ENCODE data around the gene SYT6.

The SYT6 gene, protein sequence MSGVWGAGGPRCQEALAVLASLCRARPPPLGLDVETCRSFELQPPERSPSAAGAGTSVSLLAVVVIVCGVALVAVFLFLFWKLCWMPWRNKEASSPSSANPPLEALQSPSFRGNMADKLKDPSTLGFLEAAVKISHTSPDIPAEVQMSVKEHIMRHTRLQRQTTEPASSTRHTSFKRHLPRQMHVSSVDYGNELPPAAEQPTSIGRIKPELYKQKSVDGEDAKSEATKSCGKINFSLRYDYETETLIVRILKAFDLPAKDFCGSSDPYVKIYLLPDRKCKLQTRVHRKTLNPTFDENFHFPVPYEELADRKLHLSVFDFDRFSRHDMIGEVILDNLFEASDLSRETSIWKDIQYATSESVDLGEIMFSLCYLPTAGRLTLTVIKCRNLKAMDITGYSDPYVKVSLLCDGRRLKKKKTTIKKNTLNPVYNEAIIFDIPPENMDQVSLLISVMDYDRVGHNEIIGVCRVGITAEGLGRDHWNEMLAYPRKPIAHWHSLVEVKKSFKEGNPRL
- total RNA-seq, result 0 to 0.08 (median 0.02) reads per million in 18 experiments

DNA sequence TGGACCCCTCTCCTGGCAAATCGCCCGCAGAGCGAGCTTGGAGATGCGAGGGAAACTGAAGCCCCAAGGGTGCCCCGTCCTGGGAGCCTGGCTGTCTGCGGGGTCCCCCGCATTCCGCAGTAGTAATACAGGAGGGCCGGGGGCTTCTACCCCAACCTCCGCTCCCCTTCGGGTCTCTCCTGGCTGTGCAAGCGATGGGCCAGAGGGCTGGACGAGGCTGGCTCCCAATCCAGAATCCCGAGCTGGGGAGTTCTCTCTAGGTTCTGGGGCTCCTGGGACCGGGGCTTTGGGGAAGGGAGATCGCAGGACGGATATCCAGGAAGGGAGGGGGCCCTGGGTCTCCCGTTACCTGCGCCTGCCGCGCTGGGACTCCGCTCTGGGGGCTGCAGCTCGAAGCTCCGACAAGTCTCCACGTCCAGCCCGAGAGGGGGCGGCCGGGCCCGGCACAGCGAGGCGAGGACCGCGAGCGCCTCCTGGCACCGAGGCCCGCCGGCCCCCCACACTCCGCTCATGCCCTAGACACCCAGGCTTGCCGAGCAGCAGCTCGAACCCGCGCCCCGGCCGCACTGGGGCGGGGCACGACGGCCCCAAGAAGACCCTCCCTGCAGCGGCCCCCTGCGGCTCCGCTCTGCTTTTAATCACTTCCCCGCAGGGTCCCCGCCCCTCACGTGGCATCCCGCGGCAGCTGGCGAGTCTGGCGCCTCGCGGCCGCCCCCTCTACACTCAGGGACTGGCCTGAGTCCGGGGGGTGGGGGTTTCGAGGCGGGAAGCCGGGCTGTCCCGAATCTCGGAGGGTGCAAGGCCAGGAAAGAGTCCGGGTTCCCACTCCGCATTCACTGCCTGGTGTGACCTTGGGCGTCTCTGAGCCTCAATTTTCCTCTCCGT lies at the start of gene SYT6:
Gene SYT6, minus strand, starts transcription at position 609 of the 885 bp plus-strand sequence. Its CDS starts 97 bp downstream, at position 512.
- DNase-seq, result no peak

DNA sequence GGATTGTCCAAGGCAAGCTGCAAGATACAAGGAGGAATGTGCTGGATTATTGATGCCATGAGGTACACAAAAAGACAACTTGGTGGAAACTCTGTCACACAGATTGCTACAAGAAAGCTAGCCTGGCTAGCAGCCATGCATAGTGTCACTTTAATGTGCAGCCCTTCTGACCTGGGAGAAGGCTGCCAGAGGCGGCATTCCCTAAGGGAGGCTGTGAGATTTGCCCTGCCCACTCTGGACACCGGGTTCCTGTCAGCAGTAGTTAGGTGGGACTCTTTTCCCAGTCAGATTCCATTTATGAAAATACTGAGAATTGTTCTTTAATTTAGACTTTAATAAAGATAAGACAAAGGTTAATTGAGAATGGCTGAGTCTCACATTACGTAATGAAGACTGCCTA lies 47.8 kb upstream of the SYT6 start:
- DNase-seq, result no peak

DNA sequence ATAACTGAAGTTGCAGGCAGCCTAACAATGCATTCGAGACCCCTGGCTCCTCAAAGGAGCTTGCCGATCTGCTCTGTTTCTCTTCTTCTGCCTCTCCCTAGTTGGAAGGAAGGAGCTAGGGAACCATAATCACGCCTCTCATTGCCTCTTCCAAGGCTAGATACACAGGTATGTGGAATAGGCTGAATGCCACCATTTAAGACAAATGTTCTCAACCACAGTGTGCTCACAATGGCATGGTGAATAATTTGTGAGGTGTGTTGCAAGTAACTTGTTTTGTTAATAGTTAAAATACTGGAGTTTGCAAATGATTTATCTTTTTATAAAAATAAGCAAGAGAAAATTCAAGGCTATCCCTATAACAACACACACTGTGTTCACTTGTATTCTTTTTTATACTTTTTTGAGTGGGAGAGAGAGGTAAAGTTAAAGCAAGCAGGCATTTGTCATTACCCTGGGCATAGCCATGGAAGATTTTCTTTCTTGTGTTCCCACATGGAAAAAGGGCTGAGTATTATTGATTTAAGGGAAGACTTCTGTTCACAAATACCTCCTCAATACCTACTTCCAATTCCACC lies 45.4 kb upstream of the SYT6 start:
- DNase-seq, result no peak

DNA sequence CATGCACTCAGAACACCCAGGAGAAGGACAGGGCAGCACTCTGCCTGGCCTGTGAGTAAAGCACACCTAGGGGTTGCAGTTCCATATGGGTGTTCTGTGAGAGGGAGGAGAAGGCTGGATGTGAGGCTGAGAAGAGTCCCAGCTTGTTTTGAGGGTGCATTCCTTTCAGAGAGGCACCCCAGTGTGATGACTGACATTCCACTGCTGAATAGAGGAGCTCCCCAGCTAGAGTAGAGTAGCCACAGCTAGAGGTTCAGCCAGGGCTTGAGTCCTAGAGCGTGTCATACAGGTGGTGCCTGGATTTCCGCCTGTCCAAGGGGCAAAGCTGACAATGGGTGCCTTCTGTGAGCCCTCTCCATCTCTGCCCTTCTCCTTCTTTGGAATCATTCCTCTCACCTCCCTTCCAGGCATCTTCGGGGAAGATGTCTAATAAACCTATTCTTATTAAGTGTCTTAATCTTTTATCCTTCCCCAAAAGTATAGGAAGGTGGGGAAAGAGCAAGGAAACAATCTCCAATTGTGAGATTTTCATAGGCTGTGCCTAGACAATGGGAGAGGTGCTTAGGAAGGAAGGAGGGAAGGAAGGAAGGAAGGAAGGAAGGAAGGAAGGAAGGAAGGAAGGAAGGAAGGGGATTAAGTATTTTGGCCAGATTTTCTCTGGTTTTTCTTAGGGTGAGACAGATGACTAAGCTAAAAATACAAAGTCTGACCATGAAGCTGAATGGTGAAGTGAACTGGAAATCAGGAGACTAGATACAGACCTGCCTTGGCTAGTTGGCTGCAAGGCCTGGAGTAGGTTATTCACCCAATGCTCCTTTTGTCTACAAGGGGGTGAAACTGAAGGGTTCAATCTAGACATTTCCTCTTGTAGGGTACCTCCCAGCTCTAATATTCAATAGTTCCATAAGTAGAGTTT lies 43.6 kb upstream of the SYT6 start:
- no peak for DNase-seq

DNA sequence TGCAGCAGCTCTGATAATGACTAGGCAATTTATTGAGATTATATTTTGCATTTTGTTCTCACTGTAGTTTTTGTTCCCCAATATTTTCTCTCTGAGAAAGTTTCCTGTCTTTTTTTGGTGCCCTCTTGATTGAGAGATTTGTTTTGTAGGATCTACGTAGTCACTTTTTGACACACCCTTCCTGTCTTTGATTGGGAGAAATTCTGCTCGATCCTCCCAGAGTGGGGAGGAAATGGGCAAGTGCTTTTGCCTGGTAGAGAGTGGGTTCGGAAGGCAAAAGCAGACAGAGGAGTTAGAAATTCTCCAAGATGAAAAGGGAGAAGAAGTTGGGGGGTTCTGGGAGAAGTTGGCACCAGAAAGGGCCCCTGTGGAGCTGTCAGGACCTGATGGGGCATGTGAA lies 42.1 kb upstream of the SYT6 start:
- no peak for DNase-seq

DNA sequence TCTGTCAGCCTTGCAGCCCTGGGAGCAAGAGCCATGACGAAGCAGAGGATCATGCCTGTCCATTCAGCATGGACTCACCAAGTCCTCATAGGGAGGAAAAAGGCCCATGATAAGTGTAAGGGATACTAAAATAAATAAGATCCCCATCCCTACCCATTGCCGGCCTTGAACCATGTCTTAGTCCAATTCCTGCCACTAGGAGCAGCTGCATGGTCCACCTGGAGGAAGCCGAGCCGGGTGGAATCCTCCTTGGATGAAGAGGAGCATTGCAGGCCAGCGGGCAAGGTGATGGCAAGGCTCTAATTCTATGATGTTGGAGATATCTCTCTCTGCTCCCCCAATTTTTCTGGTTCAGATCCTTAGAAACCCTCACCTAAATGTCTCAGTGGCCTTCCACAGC lies 38.7 kb upstream of the SYT6 start:
- DNase-seq, result no peak

DNA sequence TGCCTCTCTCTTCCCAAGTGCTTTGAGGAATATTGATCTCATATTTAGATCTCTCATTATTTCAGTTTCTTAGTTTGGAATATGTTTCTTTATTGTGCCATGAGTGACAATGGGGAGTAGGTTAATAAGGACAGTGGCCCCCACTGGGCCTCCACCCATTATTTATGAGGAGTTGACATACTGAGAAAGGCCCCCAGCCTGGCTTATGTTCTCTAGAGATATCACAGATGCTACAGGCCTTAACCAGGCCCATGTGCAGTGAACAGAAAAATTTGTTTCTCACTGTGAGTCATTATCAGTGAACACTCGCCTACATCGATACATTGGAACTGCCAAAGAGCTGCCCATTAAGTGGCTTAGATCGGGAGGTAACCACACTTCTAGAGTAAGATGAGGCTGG lies 35.7 kb upstream of the SYT6 start:
- DNase-seq, result no peak

DNA sequence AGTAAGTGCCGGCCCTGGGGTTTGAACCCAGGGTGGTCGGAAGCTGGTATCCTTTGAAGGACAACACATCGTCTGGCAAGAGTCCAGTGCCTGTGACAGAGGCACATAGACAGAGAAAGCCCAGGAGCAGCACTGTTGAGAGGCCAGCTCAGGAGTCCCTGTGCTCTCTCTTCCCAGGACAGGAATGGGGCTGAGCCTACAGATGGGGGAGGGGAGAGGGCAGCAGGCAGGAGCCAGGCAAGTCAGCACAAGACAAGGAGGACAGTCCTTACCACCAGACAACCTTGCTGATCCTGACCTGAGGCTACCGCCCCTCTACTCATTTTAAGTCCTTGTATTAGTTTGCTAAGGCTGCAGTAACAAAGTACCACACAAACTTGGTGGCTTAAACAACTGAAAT lies 27.7 kb upstream of the SYT6 start:
- DNase-seq, result no peak

DNA sequence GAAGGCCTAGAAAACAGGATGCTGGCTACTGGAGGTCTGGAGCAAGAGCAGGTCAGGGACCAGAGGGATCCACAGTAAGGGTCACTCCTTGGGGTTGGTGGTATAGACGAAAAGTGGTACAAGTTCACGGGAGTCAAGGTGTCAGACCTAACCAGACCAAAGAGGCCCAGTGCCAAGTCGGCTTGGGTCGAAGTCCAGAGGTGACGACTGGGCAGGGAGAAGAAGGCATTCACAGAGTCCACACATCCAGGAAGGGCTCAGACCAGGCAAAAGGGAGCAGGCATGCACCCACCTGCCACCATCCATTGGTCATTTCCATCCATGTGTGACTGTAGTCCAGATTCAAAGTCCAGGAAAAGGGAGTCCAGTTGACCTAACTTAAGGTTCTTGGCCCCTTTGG lies 27.1 kb upstream of the SYT6 start:
- DNase-seq, result no peak

DNA sequence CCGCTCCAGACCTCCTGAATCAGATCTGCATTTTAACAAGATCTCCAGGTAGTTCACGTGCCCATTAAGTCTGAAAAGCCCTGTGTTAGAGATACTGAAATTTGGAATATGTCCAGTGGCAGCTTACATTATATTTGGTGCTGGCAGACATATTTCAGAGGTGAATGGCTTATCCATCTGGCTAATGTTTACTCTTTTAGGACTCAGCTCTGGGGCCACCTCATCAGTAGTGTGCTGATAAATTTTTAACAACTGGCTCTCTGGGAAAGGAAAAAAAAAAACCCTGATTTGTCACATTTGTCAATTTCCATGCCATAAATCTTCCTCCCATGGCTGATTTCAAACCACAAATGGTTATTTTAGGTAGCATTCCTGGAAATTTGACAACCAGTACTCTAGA lies 25.3 kb upstream of the SYT6 start:
- DNase-seq, result no peak

DNA sequence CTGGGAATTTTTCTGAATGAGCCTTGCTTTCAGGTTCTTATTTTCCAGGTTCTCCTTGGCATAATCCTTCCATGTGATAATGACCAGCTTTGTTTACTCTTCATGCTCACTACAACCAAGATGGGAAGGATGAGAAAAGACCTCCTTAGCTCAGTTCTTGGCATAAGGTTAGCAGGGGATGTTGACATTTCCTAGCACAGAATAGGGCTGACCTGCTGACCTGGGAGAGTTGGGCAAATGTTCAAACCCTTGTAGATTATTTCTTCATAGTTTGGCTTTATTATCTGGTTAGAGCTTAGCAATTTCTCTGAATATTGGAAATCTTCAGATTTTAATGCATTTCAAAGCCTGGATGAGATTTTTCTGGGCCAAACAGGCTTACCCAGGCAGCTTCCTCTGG lies 23.6 kb upstream of the SYT6 start:
- no peak for DNase-seq

DNA sequence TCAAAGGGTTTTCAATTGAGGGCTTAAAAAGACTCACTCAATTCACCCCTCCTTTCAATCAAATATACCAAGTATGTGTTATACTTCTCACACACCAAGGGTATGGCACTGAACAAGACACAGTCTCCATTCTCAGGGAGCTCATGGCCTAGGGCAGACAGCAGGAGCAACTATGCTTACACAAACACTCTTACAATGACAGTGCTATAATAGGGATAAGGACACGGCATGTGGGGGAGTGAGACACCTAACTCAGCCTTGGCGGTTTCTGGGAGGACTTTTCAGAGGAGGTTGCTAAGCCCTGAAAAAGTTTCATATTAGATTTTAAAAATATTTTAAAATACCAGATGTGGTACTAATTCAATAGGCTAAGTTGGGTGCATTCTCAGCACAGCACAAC lies 22.7 kb upstream of the SYT6 start:
- DNase-seq, result no peak

DNA sequence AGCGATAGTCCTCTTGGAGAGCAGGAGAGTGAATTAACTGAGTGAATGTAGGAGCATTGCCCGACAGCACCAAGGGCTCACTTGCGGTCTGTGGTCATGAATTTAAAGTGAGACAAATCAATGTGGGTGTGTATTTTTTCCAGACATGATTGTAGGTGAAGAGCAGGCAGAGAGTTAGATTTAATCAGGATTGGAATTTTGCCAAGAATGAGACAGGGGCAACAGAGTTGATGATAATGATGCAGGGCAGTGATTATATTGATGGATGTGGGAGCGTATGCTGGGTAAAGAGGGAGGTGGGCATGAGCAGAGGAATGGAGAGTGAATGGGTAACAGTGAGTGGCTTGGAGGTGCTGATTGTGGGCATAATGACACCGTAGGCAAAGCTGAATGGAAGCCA lies 20.0 kb upstream of the SYT6 start:
- no peak for DNase-seq

DNA sequence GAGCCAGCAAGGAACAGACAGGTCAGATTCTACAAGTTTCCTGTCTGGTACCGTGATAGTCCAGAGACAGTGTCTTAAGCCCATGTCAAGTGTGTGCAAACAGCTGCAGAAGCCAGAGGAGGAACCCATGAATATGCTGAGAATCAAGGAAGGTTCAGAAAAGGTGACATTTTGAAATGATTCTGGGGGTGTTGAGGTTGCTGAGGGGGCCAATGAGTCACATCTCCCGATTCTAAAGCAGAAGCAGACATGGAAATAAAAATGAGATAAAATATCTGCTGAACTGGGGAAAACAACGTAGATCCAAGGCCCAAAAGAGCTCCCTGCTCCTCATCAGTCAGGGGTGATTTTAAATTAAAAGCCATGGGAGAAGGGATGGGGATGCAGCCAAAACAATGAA lies 15.8 kb upstream of the SYT6 start:
- DNase-seq, result no peak

DNA sequence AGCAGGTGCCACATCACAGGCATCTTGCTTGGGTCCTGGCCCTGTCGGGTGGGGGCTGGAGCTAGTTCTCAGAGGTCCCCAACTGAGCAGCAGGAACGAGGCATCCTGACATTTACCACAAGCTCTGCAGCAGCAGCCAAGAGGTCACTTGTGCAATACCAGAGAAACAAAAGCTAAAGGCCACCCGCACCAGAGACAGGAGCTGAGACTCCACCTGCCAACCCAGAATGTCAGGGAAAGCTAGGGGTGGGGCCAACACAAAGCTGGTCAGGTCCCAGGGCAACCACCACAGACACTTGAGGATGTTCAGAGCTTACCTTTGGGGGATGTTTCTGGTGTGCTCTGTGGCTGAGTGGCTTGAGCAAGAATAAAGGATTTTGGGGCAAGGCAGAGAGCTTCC lies 13.6 kb upstream of the SYT6 start:
- DNase-seq, result no peak

DNA sequence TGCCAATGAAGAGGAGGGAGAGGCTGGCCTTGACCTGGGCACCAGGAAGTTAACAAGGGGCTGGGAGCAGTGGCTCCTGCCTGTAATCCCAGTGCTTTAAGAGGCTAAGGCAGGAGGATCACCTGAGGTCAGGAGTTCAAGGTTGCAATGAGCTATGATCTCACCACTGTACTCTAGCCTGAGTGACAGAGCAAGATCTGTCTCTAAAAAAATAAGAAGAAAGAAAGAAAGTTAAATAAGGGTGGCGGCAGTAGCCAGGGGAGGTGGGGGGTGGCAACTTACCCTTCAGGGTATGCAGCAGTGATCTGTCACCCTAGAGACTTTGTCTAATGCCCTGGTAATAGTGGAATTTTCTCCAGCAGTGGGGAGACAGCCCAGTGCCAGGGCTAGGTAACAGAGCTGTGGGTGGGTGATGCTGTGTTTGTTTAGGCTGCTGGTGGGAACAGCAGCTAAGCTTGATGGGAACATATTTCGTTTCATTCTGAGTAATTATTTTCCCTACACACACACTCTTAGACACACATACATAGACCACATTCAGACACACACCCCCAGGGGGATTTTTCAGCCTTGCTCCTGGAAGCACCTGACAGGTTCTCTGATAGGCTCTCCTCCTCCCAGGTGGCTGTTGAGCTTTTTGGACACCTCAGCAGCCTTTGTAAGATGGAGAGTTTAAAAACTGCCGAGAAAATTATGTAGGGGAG lies 11.3 kb upstream of the SYT6 start:
- no peak for DNase-seq

DNA sequence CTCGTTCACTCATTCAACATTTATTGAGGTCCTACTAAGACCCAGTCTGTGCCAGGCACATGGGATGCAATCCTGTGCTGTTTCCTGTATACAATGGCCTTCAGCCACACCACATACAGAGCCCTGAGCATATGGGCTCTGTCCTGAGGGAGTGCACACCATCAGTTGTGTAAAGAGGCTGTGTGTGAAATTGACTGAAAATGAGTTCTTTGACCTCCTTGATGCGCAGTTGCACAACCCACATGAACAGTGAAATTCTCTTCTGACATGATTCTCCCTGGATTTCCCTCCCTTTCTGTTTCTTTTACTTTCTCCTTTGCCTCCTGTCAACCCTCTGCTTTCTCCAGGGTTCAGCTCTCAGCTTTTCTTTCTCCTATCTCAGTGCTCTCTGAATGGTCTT lies 6.3 kb upstream of the SYT6 start:
- no peak for DNase-seq

DNA sequence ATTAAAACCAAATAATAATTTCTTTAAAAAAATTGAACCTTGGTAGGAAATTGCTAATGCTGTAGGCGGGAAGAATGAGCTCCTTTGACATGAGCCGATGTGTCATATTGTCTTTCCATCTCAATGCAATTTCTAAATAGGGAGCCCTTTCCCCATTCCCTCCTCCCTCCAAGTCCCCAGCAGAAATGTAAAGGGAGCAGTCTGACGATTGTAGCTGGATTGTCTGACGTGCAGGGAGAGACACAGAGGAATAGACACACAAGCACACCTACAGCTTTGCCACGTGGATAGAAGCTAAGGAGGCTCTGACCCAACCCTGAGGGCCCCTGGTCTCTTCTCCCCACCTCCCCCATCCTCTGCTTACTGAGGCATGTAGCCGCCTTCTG lies 3.6 kb upstream of the SYT6 start:
- no peak for DNase-seq

DNA sequence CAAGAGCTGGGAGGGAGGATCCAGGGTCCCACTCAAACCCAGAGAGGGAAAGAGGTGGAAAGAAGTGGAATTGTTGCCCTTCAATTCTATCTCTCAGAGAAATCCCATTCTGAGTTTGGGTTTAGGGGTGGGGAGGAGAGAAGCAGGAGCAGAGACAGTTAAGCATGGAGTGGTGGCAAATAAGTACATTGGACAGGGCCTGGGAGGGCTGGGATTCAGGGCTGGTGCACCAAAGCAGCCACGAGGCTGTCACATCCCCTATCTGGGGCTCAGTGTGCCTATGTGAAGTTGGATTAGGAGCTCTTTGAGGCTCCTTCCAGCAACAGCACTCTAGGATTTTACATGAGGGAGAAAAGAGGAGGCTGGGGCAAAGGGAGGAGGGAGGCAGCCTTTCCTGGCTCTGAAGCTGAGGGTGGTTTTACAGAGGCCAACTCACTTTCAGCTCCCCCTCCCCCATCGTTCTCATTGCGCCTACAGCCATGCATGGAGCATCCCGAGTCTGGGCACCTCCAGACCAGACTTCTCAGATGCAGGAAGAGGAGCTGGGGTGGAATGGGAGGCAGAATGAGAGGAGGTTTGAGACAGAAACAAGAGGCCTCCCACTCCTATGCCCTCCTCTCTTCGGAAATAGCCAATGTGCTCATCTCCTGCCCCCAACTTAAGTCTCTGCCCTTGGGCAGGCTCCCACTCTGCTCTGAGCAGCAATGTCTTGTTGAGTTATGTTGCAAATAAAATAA lies 3.0 kb upstream of the SYT6 start:
- DNase-seq, result no peak

DNA sequence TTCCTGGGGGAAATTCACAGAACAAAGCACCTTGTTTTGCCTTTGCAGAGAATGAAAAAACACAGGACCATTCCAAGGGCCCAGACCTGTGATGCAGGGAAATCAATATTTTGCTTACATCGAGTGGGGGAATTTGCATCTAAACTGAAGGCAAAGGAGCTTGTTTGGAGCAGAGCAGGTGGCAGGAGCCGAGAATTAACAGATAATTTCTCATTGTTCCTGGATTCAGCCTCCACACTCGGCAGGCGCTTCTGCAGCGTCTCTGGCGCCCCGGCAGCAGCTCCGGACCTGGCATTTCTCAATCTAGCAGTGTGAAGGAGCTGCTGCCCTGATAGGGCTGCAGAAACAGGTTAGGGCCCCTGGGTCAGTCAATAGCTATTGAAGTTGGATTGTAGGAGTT lies 2.0 kb upstream of the SYT6 start:
- no peak for DNase-seq

DNA sequence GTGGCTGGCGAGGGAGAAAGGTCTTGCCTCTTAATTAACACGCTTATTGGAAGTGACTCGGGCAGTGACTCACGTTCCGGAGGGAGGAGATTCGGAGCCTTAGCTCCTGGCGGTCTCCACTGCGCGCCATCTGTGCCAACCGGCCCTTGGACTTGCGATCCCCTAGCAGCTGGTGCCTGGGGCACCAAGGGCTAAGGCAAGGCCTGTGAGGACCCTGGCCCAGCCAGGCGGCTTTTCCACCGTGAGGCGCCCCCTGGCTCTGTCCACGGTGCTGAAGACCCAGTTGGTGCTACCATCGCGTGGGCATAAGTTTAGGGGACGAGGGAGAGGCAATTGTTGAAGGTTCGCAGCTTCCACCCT lies 1.3 kb upstream of the SYT6 start:
- DNase-seq, result no peak
